ENCODE measurements around the gene SMARCE1. TPM values are rescaled to one million over a fixed set of nuclear protein-coding genes. Genes with fewer than 3 reads are reported as not detected.

Gene SMARCE1
- total and polyA plus RNA-seq, 2 of the 4 experiments (the other 2 are of a cell fraction): 66.2 to 119 TPM

- H3K9me1 ChIP-seq (ENCODE audit: insufficient read depth, low read length): no peaks in the 10 kb centered on the region
- H3K4ac ChIP-seq (ENCODE audit: low read depth, low read length): no peak overlapping the region
- no peak overlapping the region for H2BK120ac ChIP-seq (ENCODE audit: low read depth, low read length)
- H3K14ac ChIP-seq (replicated peaks; ENCODE audit: low read depth, low read length): no peak overlapping the region
- no peak overlapping the region for H2BK5ac ChIP-seq (ENCODE audit: low read depth, low read length, poor library complexity, severe bottlenecking)
- TF ChIP-seq SMC3 (IDR thresholded peaks at IDR 0.05; ENCODE audit: low read depth, low read length) (no peak), MXI1 (IDR thresholded peaks at IDR 0.05; ENCODE audit: borderline replicate concordance, low read depth, low read length) (no peak), MAFK (IDR thresholded peaks at IDR 0.05; ENCODE audit: low read depth, low read length) (no peak), ELK1 (IDR thresholded peaks at IDR 0.05; ENCODE audit: borderline replicate concordance, low read depth, low read length) (no peak), BHLHE40 (IDR thresholded peaks at IDR 0.05; ENCODE audit: low read depth, low read length) (no peak), NFE2L2 (IDR thresholded peaks at IDR 0.05; ENCODE audit: low read depth, low read length) (no peak), RAD21 (IDR thresholded peaks at IDR 0.05; ENCODE audit: low read length) (no peak), CEBPB (IDR thresholded peaks at IDR 0.05; ENCODE audit: low read depth, low read length) (no peak), FOS (IDR thresholded peaks at IDR 0.05; ENCODE audit: low read depth, low read length) (no peak), RFX5 (IDR thresholded peaks at IDR 0.05; ENCODE audit: low read depth, low read length) (no peak), RCOR1 (IDR thresholded peaks at IDR 0.05; ENCODE audit: insufficient replicate concordance, low read length) (no peak), MAZ (IDR thresholded peaks at IDR 0.05; ENCODE audit: borderline replicate concordance, low read depth, low read length) (no peak), CHD1 (IDR thresholded peaks at IDR 0.05; ENCODE audit: low read depth, low read length) (no peak), USF2 (IDR thresholded peaks at IDR 0.05; ENCODE audit: low read depth, low read length) (no peak), POLR2A (IDR thresholded peaks at IDR 0.05; ENCODE audit: low read depth, low read length) (no peak)
- TF ChIP-seq, protein P1, sequence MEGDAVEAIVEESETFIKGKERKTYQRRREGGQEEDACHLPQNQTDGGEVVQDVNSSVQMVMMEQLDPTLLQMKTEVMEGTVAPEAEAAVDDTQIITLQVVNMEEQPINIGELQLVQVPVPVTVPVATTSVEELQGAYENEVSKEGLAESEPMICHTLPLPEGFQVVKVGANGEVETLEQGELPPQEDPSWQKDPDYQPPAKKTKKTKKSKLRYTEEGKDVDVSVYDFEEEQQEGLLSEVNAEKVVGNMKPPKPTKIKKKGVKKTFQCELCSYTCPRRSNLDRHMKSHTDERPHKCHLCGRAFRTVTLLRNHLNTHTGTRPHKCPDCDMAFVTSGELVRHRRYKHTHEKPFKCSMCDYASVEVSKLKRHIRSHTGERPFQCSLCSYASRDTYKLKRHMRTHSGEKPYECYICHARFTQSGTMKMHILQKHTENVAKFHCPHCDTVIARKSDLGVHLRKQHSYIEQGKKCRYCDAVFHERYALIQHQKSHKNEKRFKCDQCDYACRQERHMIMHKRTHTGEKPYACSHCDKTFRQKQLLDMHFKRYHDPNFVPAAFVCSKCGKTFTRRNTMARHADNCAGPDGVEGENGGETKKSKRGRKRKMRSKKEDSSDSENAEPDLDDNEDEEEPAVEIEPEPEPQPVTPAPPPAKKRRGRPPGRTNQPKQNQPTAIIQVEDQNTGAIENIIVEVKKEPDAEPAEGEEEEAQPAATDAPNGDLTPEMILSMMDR (conservative IDR thresholded peaks at IDR 0.05; ENCODE audit: low read depth, low read length): no peak
- no peaks in the 10 kb centered on the region for H3K79me1 ChIP-seq (ENCODE audit: low read depth in 1 of 2, low read length in 2 of 2)
- H2AK9ac ChIP-seq (replicated peaks; ENCODE audit: low read depth, low read length, poor library complexity): no peak overlapping the region
- no peak overlapping the region for H4K91ac ChIP-seq (ENCODE audit: insufficient read depth, low read depth, low read length)
- H3K9ac ChIP-seq (ENCODE audit: low read depth, low read length): no peak overlapping the region
- ChIA-PET POLR2A (ENCODE audit: unreplicated experiment) (no interaction called here), CTCF (no interaction called here)
- H3K4me3 ChIP-seq (ENCODE audit: insufficient read depth, low read depth, low read length): no peak overlapping the region
- no peak overlapping the region for H3K23ac ChIP-seq (ENCODE audit: low read depth, low read length)
- H4K8ac ChIP-seq (ENCODE audit: low read depth in 2 of 2, low read length in 2 of 2): no peak overlapping the region
- H3K56ac ChIP-seq (ENCODE audit: extremely low read depth, insufficient read depth, low read length): no peak overlapping the region
- H3K27me3 ChIP-seq (ENCODE audit: control insufficient read depth, insufficient read depth, low read length): peaks cover 47% of the 10 kb centered on the region
- no peaks in the 10 kb centered on the region for H3K9me3 ChIP-seq (ENCODE audit: control insufficient read depth, insufficient read depth, low read length)
- H3K27ac ChIP-seq (ENCODE audit: insufficient read depth, low read length): no peak overlapping the region
- in situ Hi-C loops (cut with MboI; ENCODE audit: low sequenced_read_pairs) (loop anchor here (5.0 kb wide), 1 partner anchor 175 kb away; no protein-coding TSS in a partner anchor), dilution Hi-C loops (cut with HindIII; ENCODE audit: low sequenced_read_pairs, unreplicated experiment) (no loop called here), intact Hi-C loops (cut with micrococcal nuclease) (no loop called here)
- no peak overlapping the region for H2BK20ac ChIP-seq (ENCODE audit: low read depth, low read length)
- H3K4me1 ChIP-seq (ENCODE audit: control insufficient read depth, insufficient read depth, low read length): peaks cover 2% of the 10 kb centered on the region; the same call in 1 of the 2 replicates
- no peak overlapping the region for H2AK5ac ChIP-seq (ENCODE audit: low read depth, low read length)
- H3K4me2 ChIP-seq (ENCODE audit: low read depth, low read length): no peak overlapping the region
- H3K18ac ChIP-seq (ENCODE audit: low read depth, low read length): no peak overlapping the region
- ATAC-seq (ENCODE audit: low read depth) (no peak), DNase-seq (no peak)
- 62% methylated on average over 2 of the region's 11 CpGs; no CpG with 5 or more reads in 1 of the 2 experiments for WGBS, 2 experiments (ENCODE audit: extremely low coverage in 2 of 2, insufficient read length in 1 of 2)
- H3K36me3 ChIP-seq (ENCODE audit: control insufficient read depth, insufficient read depth, low read length): no peaks in the 10 kb centered on the region
- H2BK15ac ChIP-seq (ENCODE audit: low read depth, low read length): no peak overlapping the region
- no TSS peak for BruUV-seq (replicated peaks)
- no peaks in the 10 kb centered on the region for H4K20me1 ChIP-seq (ENCODE audit: insufficient read depth, low read length)
- no peak overlapping the region for H4K5ac ChIP-seq (ENCODE audit: low read depth, low read length)
- H2AFZ ChIP-seq (replicated peaks; ENCODE audit: low read length, poor library complexity): no peak overlapping the region
Observed at GRCh38 chr17:40617678-40618240, 29.9 kb downstream of the SMARCE1 start.

Measured in IMR-90 (cell line).